Endothelial cell of umbilical vein (primary cell): ENCODE results near the gene KLF17. TPM values are rescaled to one million over a fixed set of nuclear protein-coding genes. Genes with fewer than 3 reads are reported as not detected.

Experiments used
- BruUV-seq: library from RNA; stranded (reverse); fragments of 400-500 nt; replicated peaks from 2 replicates; lab custom pipeline; 2021; lab: Mats Ljungman, UMichigan
- CTCF ChIA-PET: fragments of 300-600, 350-600 bp; sonication (Branson Sonifier 250); formaldehyde crosslinking; loops from one replicate; lab custom pipeline; 2021; ENCODE audit warnings: antibody characterized with exemption, inconsistent platforms; lab: Charles Lee
- POLR2A ChIA-PET: fragments of 300-600, 350-600 bp; sonication (Branson Sonifier 250); formaldehyde crosslinking; loops from one replicate; lab custom pipeline; 2021; ENCODE audit warnings: antibody characterized with exemption, inconsistent platforms; lab: Charles Lee
- DNase-seq: peaks from one replicate; pipeline ENCODE4 v3.0.0-alpha.2; 2011; ENCODE audit warnings: low read depth, low spot score
- FAIRE-seq: peaks from 2 replicates; lab custom pipeline; 2011; peaks lifted over from hg19 to GRCh38; lab: Jason Lieb, UNC
- H2AFZ ChIP-seq: 2 replicates; pipeline ENCODE4 v1.6.0; 2012; ENCODE audit warnings: low read depth, low read length, control low read depth, inconsistent platforms
- H3K27ac ChIP-seq: 2 replicates; pipeline ENCODE4 v1.5.1; 2011; ENCODE audit warnings: low read depth, mild to moderate bottlenecking, control low read depth, low read length, moderate library complexity; ENCODE audit not compliant: insufficient read depth
- H3K27me3 ChIP-seq, 2 experiments: 2 replicates each; pipeline versions ENCODE4 v1.6.0 to v1.6.1; 2011; ENCODE audit warnings: low read length in 2 of 2, mixed read lengths in 1 of 2; ENCODE audit not compliant: control insufficient read depth in 2 of 2, insufficient read depth in 2 of 2
- H3K36me3 ChIP-seq, 2 experiments: 2 replicates in 1 of 2; 3 replicates in 1 of 2; pipeline ENCODE4 v1.5.1; 2011; ENCODE audit warnings: low read length in 2 of 2, mild to moderate bottlenecking in 1 of 2, moderate library complexity in 1 of 2; ENCODE audit not compliant: control insufficient read depth in 2 of 2, insufficient read depth in 2 of 2; ENCODE audit errors: extremely low read depth in 1 of 2
- H3K4me1 ChIP-seq: 3 replicates; pipeline ENCODE4 v1.5.1; 2011; ENCODE audit warnings: mild to moderate bottlenecking, low read length; ENCODE audit not compliant: control insufficient read depth, insufficient read depth; ENCODE audit errors: extremely low read depth
- H3K4me2 ChIP-seq: 2 replicates; pipeline ENCODE4 v1.6.1; 2011; ENCODE audit warnings: low read length, control low read depth, mixed read lengths; ENCODE audit not compliant: insufficient read depth
- H3K4me3 ChIP-seq, 3 experiments: fragments of 200-600 bp in 1 of 3; sonication (generic), shearing (Covaris generic) in 1 of 3; replicated peaks in 1 of 3; 2 replicates each; pipeline ENCODE4 v1.5.1; 2011 to 2016; ENCODE audit warnings: control low read depth in 3 of 3, low read length in 3 of 3, mild to moderate bottlenecking in 2 of 3, inconsistent platforms in 1 of 3, low read depth in 1 of 3, moderate library complexity in 1 of 3; ENCODE audit not compliant: insufficient read depth in 1 of 3
- H3K79me2 ChIP-seq: 2 replicates; pipeline ENCODE4 v1.6.0; 2012; ENCODE audit warnings: low read length, inconsistent platforms; ENCODE audit not compliant: control insufficient read depth, insufficient read depth
- H3K9ac ChIP-seq: replicated peaks from 2 replicates; pipeline ENCODE3; 2011; ENCODE audit warnings: low read length, control low read depth; ENCODE audit not compliant: insufficient read depth; ENCODE audit errors: extremely low read depth
- H3K9me1 ChIP-seq: replicated peaks from 3 replicates; pipeline ENCODE4 v1.6.0; 2011; ENCODE audit warnings: mild to moderate bottlenecking, low read length; ENCODE audit not compliant: control insufficient read depth, insufficient read depth; ENCODE audit errors: extremely low read depth
- H3K9me3 ChIP-seq: replicated peaks from 2 replicates; pipeline ENCODE4 v1.5.1; 2012; ENCODE audit warnings: low read length, inconsistent platforms; ENCODE audit not compliant: control insufficient read depth, insufficient read depth
- H4K20me1 ChIP-seq: replicated peaks from 2 replicates; pipeline ENCODE3; 2011; ENCODE audit warnings: mild to moderate bottlenecking, low read length; ENCODE audit not compliant: control insufficient read depth, insufficient read depth; ENCODE audit errors: extremely low read depth
- EZH2 ChIP-seq: IDR thresholded peaks from 2 replicates; pipeline ENCODE4 v1.6.1; 2012; ENCODE audit warnings: borderline replicate concordance, low read depth, mild to moderate bottlenecking, moderate library complexity, low read length, inconsistent platforms; ENCODE audit not compliant: severe bottlenecking
- POLR2AphosphoS5 ChIP-seq: IDR thresholded peaks from 2 replicates; pipeline ENCODE4 v1.6.1; 2012; ENCODE audit warnings: low read depth, mild to moderate bottlenecking, control low read depth, low read length, moderate library complexity; ENCODE audit not compliant: insufficient read depth
- dilution Hi-C: fragments of 300-500 bp; cut with MboI; formaldehyde crosslinking; loops from one replicate; pipeline ENCODE4 v1.15.0; 2019; ENCODE audit warnings: low sequenced_read_pairs; ENCODE audit not compliant: extremely low pct_ligation_motif_present
- intact Hi-C: fragments of 100-400 bp; cut with micrococcal nuclease; formaldehyde crosslinking; loops from one replicate; pipeline ENCODE4 v1.10.0; 2022
- polyA plus RNA-seq, 4 experiments: library from polyadenylated mRNA; depleted of rRNA in 3 of 4; stranded (reverse) in 3 of 4; unstranded in 1 of 4; fragments of >200 nt; gene quantifications; 2 replicates each; pipeline versions ENCODE4 v1.2.1 to v1.2.3, GENCODE V29; 2011 to 2012; ENCODE audit warnings: missing spikeins in 1 of 4
- total RNA-seq: library from RNA; stranded (reverse); gene quantifications from 2 replicates; pipeline ENCODE4 v1.2.3, GENCODE V29; 2021
- TF ChIP-seq, protein P1 (sequence below), 2 donors: IDR thresholded peaks; 1 replicate in 1 of 2; 2 replicates in 1 of 2; pipeline ENCODE4 v1.5.1; 2011; ENCODE audit warnings: low read length in 2 of 2, mild to moderate bottlenecking in 2 of 2, moderate library complexity in 2 of 2, control low read depth in 1 of 2, inconsistent platforms in 1 of 2, low read depth in 1 of 2; ENCODE audit not compliant: insufficient read depth in 1 of 2; ENCODE audit errors: extremely low read depth in 1 of 2
- TF ChIP-seq, protein P2 (sequence below): IDR thresholded peaks from 2 replicates; pipeline ENCODE4 v1.6.1; 2011; ENCODE audit not compliant: insufficient read depth, insufficient read length

Gene KLF17
- total and polyA plus RNA-seq, 2 donors (not counting 3 experiments of a cell fraction or from before 2014, with no cell fraction given): not detected

DNA sequence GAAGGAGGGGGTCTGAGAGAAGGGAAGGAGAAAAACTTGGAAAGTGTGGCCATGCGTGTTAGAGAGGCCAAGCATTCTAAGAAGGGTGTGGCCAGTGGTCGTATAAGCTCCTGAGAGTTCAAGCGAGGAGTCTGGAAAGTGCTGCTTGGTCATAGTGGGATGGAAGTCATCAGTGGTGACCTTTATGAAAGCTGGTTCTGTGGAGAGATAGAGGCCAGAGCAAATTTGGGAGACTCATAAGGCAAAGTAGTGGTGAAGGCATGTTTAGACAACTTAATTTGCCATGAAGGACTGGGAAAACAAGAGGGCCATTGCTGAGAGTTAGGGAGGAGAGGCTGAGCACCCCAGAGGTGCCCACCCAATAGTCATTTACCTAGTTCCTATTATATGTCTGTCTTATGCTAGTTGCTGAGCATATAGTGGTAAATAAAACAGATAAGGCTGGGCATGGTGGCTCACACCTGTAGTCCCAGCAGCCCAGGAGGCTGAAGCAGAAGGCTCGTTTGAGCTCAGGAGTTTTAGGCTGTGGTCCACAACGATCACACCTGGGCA, 1.9 kb downstream of the KLF17 start:
- Histone ChIP-seq H2AFZ (no peak overlapping the region), H3K27me3 (peaks cover 2 to 3% of the 10 kb centered on the region in 2 experiments), H3K4me1 (no peaks in the 10 kb centered on the region), H3K79me2 (no peaks in the 10 kb centered on the region), H3K4me2 (no peak overlapping the region), H3K9me1 (no peaks in the 10 kb centered on the region), H3K27ac (no peak overlapping the region), H3K36me3 (no peaks in the 10 kb centered on the region), H3K9ac (no peak overlapping the region), H4K20me1 (no peaks in the 10 kb centered on the region), H3K9me3 (no peaks in the 10 kb centered on the region), H3K4me3 (no peak overlapping the region)
- no TSS peak for BruUV-seq
- no peak for FAIRE-seq
- ChIA-PET CTCF (interaction anchor here (1.7 kb wide), 1 partner anchor 9 kb away, joined by 4 read pairs; no protein-coding TSS in a partner anchor), POLR2A (no interaction called here)
- intact Hi-C loops (no loop called here), dilution Hi-C loops (no loop called here)
- no peak for TF ChIP-seq EZH2
- TF ChIP-seq, protein P1, sequence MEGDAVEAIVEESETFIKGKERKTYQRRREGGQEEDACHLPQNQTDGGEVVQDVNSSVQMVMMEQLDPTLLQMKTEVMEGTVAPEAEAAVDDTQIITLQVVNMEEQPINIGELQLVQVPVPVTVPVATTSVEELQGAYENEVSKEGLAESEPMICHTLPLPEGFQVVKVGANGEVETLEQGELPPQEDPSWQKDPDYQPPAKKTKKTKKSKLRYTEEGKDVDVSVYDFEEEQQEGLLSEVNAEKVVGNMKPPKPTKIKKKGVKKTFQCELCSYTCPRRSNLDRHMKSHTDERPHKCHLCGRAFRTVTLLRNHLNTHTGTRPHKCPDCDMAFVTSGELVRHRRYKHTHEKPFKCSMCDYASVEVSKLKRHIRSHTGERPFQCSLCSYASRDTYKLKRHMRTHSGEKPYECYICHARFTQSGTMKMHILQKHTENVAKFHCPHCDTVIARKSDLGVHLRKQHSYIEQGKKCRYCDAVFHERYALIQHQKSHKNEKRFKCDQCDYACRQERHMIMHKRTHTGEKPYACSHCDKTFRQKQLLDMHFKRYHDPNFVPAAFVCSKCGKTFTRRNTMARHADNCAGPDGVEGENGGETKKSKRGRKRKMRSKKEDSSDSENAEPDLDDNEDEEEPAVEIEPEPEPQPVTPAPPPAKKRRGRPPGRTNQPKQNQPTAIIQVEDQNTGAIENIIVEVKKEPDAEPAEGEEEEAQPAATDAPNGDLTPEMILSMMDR (IDR thresholded peaks at IDR 0.05; ENCODE audit: extremely low read depth in 1 of 2, insufficient read depth in 1 of 2, low read depth in 1 of 2, low read length in 2 of 2): no peak
- no peak for DNase-seq

DNA sequence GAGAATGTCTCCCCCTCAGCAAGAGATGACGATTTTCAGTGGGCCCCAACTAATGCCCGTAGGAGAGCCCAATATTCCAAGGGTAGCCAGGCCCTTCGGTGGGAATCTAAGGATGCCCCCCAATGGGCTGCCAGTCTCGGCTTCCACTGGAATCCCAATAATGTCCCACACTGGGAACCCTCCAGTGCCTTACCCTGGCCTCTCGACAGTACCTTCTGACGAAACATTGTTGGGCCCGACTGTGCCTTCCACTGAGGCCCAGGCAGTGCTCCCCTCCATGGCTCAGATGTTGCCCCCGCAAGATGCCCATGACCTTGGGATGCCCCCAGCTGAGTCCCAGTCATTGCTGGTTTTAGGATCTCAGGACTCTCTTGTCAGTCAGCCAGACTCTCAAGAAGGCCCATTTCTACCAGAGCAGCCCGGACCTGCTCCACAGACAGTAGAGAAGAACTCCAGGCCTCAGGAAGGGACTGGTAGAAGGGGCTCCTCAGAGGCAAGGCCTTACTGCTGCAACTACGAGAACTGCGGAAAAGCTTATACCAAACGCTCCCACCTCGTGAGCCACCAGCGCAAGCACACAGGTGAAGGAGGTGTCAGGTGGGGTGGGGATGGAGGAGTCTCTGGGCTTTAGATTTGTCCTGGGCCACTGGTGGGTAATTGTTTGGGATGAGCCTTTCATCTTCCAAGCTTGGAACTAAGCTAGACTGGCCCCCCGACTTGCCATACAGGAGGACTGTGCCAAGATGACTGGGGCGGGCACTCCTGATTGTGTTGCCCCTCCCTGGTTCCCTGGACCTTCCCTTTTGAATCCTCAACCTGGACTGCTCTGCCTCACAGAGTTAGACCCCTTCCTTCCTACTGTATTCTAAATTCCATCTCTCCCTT, 11.2 kb downstream of the KLF17 start:
- FAIRE-seq (no peak), DNase-seq (no peak)
- intact Hi-C loops (no loop called here), dilution Hi-C loops (no loop called here)
- H3K27ac ChIP-seq: no peak overlapping the region
- H3K36me3 ChIP-seq: no peaks in the 10 kb centered on the region
- H3K79me2 ChIP-seq: no peaks in the 10 kb centered on the region
- TF ChIP-seq, protein P2, sequence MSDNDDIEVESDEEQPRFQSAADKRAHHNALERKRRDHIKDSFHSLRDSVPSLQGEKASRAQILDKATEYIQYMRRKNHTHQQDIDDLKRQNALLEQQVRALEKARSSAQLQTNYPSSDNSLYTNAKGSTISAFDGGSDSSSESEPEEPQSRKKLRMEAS: no peak
- no peak for TF ChIP-seq POLR2AphosphoS5
- BruUV-seq: no TSS peak
- no peak overlapping the region for H3K4me3 ChIP-seq
- H3K4me1 ChIP-seq: no peaks in the 10 kb centered on the region
- H3K9me1 ChIP-seq: no peaks in the 10 kb centered on the region
- POLR2A ChIA-PET: no interaction called here
- peaks cover 2% of the 10 kb centered on the region in 2 experiments for H3K27me3 ChIP-seq
- no peak overlapping the region for H2AFZ ChIP-seq
- H3K9me3 ChIP-seq: no peaks in the 10 kb centered on the region
- H4K20me1 ChIP-seq: no peaks in the 10 kb centered on the region
- H3K9ac ChIP-seq: no peak overlapping the region
- no peak overlapping the region for H3K4me2 ChIP-seq
- CTCF ChIA-PET: interaction anchor here (1.0 kb wide), 1 partner anchor 9 kb away, joined by 4 read pairs; no protein-coding TSS in a partner anchor
